ENCODE data around the gene PLCH2. TPM values are rescaled to one million over a fixed set of nuclear protein-coding genes. Genes with fewer than 3 reads are reported as not detected.

Gene PLCH2
- total and polyA plus RNA-seq, 2 donors (not counting 3 experiments of a cell fraction or from before 2014, with no cell fraction given), result 0.19 to 0.31 TPM

DNA sequence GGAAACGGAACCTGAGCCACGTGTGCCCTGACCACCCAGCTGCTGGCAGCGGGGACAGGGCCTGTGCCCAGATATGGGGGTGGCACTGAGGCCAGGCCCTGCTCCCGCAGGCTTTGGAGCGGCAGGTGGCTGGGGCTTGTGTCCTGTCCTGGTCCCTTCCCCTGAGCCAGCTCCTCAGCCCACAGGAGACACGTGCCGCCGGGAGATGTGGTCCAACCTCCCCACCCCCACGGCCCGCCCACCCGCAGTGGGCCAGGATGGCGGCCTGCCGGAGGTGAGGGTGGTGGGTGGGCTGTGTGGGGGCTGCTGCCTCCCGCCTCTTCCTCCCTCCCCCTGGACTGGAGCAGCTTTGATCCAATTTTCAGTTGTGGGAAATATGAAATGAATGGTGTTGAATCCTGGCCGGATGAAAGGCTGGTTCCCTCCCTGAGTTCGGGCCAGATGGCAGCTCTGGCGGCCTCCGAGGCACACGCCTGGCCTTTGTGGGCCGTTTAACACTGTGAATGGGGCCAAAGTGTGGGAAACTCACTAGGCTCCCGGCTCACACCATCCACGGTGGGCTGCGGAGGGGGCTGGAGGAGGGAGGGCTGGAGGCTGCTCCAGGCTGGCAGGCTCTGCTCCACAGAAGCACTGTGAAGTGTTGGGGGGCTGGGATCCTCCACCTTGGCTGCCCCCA lies 56.5 kb downstream of the PLCH2 start:
- no peaks in the 10 kb centered on the region for H3K9me1 ChIP-seq (replicated peaks; ENCODE audit: control insufficient read depth, extremely low read depth, insufficient read depth, low read length)
- intact Hi-C loops (cut with micrococcal nuclease), result no loop called here
- TF ChIP-seq, protein P1, sequence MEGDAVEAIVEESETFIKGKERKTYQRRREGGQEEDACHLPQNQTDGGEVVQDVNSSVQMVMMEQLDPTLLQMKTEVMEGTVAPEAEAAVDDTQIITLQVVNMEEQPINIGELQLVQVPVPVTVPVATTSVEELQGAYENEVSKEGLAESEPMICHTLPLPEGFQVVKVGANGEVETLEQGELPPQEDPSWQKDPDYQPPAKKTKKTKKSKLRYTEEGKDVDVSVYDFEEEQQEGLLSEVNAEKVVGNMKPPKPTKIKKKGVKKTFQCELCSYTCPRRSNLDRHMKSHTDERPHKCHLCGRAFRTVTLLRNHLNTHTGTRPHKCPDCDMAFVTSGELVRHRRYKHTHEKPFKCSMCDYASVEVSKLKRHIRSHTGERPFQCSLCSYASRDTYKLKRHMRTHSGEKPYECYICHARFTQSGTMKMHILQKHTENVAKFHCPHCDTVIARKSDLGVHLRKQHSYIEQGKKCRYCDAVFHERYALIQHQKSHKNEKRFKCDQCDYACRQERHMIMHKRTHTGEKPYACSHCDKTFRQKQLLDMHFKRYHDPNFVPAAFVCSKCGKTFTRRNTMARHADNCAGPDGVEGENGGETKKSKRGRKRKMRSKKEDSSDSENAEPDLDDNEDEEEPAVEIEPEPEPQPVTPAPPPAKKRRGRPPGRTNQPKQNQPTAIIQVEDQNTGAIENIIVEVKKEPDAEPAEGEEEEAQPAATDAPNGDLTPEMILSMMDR (IDR thresholded peaks at IDR 0.05; ENCODE audit: extremely low read depth in 1 of 2, insufficient read depth in 1 of 2, low read depth in 1 of 2, low read length in 2 of 2), result no peak
- no peak for TF ChIP-seq JUN (IDR thresholded peaks at IDR 0.05; ENCODE audit: borderline replicate concordance, insufficient read depth, insufficient read length, low read depth)
- TF ChIP-seq, protein P2, sequence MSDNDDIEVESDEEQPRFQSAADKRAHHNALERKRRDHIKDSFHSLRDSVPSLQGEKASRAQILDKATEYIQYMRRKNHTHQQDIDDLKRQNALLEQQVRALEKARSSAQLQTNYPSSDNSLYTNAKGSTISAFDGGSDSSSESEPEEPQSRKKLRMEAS (IDR thresholded peaks at IDR 0.05; ENCODE audit: insufficient read depth, insufficient read length), result no peak
- TF ChIP-seq MYC (IDR thresholded peaks at IDR 0.05; ENCODE audit: low read depth, low read length), result no peak
- no peak for TF ChIP-seq POLR2A (IDR thresholded peaks at IDR 0.05; ENCODE audit: low read depth, low read length)
- no peak for TF ChIP-seq FOS (IDR thresholded peaks at IDR 0.05; ENCODE audit: borderline replicate concordance, insufficient read depth, low read length)
- no peak for TF ChIP-seq GATA2 (IDR thresholded peaks at IDR 0.05; ENCODE audit: insufficient read depth, insufficient read length, low read depth, low read length)
- no peak for TF ChIP-seq EZH2 (IDR thresholded peaks at IDR 0.05; ENCODE audit: borderline replicate concordance, low read depth, low read length, severe bottlenecking)
- TF ChIP-seq POLR2AphosphoS5 (IDR thresholded peaks at IDR 0.05; ENCODE audit: insufficient read depth, low read depth, low read length), result no peak
- H3K4me2 ChIP-seq (ENCODE audit: insufficient read depth, low read length), result no peak overlapping the region
- no peaks in the 10 kb centered on the region for H4K20me1 ChIP-seq (replicated peaks; ENCODE audit: control insufficient read depth, extremely low read depth, insufficient read depth, low read length)
- no peaks in the 10 kb centered on the region for H3K4me1 ChIP-seq (ENCODE audit: control insufficient read depth, extremely low read depth, insufficient read depth, low read length)
- H3K4me3 ChIP-seq (replicated peaks in 1 of 3; ENCODE audit: insufficient read depth in 1 of 3, low read depth in 1 of 3, low read length in 3 of 3), result no peak overlapping the region
- dilution Hi-C loops (cut with MboI; ENCODE audit: extremely low pct_ligation_motif_present, low sequenced_read_pairs), result no loop called here
- H3K9ac ChIP-seq (replicated peaks; ENCODE audit: extremely low read depth, insufficient read depth, low read length), result no peak overlapping the region
- ChIA-PET POLR2A (no interaction called here), CTCF (interaction anchor here (0.9 to 1.7 kb wide), 3 partner anchors 8 to 118 kb away, joined by 3 read pairs; no protein-coding TSS in a partner anchor)
- no peaks in the 10 kb centered on the region for H3K79me2 ChIP-seq (ENCODE audit: control insufficient read depth, insufficient read depth, low read length)
- H3K27ac ChIP-seq (ENCODE audit: insufficient read depth, low read depth, low read length), result no peak overlapping the region
- no peaks in the 10 kb centered on the region for H3K36me3 ChIP-seq (ENCODE audit: control insufficient read depth in 2 of 2, extremely low read depth in 1 of 2, insufficient read depth in 2 of 2, low read length in 2 of 2)
- H3K27me3 ChIP-seq (ENCODE audit: control insufficient read depth in 2 of 2, insufficient read depth in 2 of 2, low read length in 2 of 2), result peaks cover 16 to 17% of the 10 kb centered on the region in 2 experiments
- no peaks in the 10 kb centered on the region for H3K9me3 ChIP-seq (replicated peaks; ENCODE audit: control insufficient read depth, insufficient read depth, low read length)
- DNase-seq (ENCODE audit: low read depth, low spot score), result no peak
- FAIRE-seq, result no peak
- no TSS peak for BruUV-seq (replicated peaks)
- H2AFZ ChIP-seq (ENCODE audit: low read depth, low read length), result no peak overlapping the region

Data from endothelial cell of umbilical vein (primary cell).